Endothelial cell of umbilical vein (primary cell): ENCODE data around the gene HOXC9. TPM values are rescaled to one million over a fixed set of nuclear protein-coding genes. Genes with fewer than 3 reads are reported as not detected.
A peak's percentile ranks its signal among the peaks of the same experiment; 100 is the strongest.

Source experiments
- BruUV-seq: library from RNA; stranded (reverse); fragments of 400-500 nt; replicated peaks from 2 replicates; lab custom pipeline; 2021; lab: Mats Ljungman, UMichigan
- CTCF ChIA-PET: fragments of 300-600, 350-600 bp; sonication (Branson Sonifier 250); formaldehyde crosslinking; loops from one replicate; lab custom pipeline; 2021; ENCODE audit warnings: antibody characterized with exemption, inconsistent platforms; lab: Charles Lee
- POLR2A ChIA-PET: fragments of 300-600, 350-600 bp; sonication (Branson Sonifier 250); formaldehyde crosslinking; loops from one replicate; lab custom pipeline; 2021; ENCODE audit warnings: antibody characterized with exemption, inconsistent platforms; lab: Charles Lee
- DNase-seq: peaks from one replicate; pipeline ENCODE4 v3.0.0-alpha.2; 2011; ENCODE audit warnings: low read depth, low spot score
- FAIRE-seq: peaks from 2 replicates; lab custom pipeline; 2011; peaks lifted over from hg19 to GRCh38; lab: Jason Lieb, UNC
- H2AFZ ChIP-seq: 2 replicates; pipeline ENCODE4 v1.6.0; 2012; ENCODE audit warnings: low read depth, low read length, control low read depth, inconsistent platforms
- H3K27ac ChIP-seq: 2 replicates; pipeline ENCODE4 v1.5.1; 2011; ENCODE audit warnings: low read depth, mild to moderate bottlenecking, control low read depth, low read length, moderate library complexity; ENCODE audit not compliant: insufficient read depth
- H3K27me3 ChIP-seq, 2 experiments: 2 replicates each; pipeline versions ENCODE4 v1.6.0 to v1.6.1; 2011; ENCODE audit warnings: low read length in 2 of 2, mixed read lengths in 1 of 2; ENCODE audit not compliant: control insufficient read depth in 2 of 2, insufficient read depth in 2 of 2
- H3K36me3 ChIP-seq, 2 experiments: 2 replicates in 1 of 2; 3 replicates in 1 of 2; pipeline ENCODE4 v1.5.1; 2011; ENCODE audit warnings: low read length in 2 of 2, mild to moderate bottlenecking in 1 of 2, moderate library complexity in 1 of 2; ENCODE audit not compliant: control insufficient read depth in 2 of 2, insufficient read depth in 2 of 2; ENCODE audit errors: extremely low read depth in 1 of 2
- H3K4me1 ChIP-seq: 3 replicates; pipeline ENCODE4 v1.5.1; 2011; ENCODE audit warnings: mild to moderate bottlenecking, low read length; ENCODE audit not compliant: control insufficient read depth, insufficient read depth; ENCODE audit errors: extremely low read depth
- H3K4me2 ChIP-seq: 2 replicates; pipeline ENCODE4 v1.6.1; 2011; ENCODE audit warnings: low read length, control low read depth, mixed read lengths; ENCODE audit not compliant: insufficient read depth
- H3K4me3 ChIP-seq, 3 experiments: fragments of 200-600 bp in 1 of 3; sonication (generic), shearing (Covaris generic) in 1 of 3; replicated peaks in 1 of 3; 2 replicates each; pipeline ENCODE4 v1.5.1; 2011 to 2016; ENCODE audit warnings: control low read depth in 3 of 3, low read length in 3 of 3, mild to moderate bottlenecking in 2 of 3, inconsistent platforms in 1 of 3, low read depth in 1 of 3, moderate library complexity in 1 of 3; ENCODE audit not compliant: insufficient read depth in 1 of 3
- H3K79me2 ChIP-seq: 2 replicates; pipeline ENCODE4 v1.6.0; 2012; ENCODE audit warnings: low read length, inconsistent platforms; ENCODE audit not compliant: control insufficient read depth, insufficient read depth
- H3K9ac ChIP-seq: replicated peaks from 2 replicates; pipeline ENCODE3; 2011; ENCODE audit warnings: low read length, control low read depth; ENCODE audit not compliant: insufficient read depth; ENCODE audit errors: extremely low read depth
- H3K9me1 ChIP-seq: replicated peaks from 3 replicates; pipeline ENCODE4 v1.6.0; 2011; ENCODE audit warnings: mild to moderate bottlenecking, low read length; ENCODE audit not compliant: control insufficient read depth, insufficient read depth; ENCODE audit errors: extremely low read depth
- H3K9me3 ChIP-seq: replicated peaks from 2 replicates; pipeline ENCODE4 v1.5.1; 2012; ENCODE audit warnings: low read length, inconsistent platforms; ENCODE audit not compliant: control insufficient read depth, insufficient read depth
- H4K20me1 ChIP-seq: replicated peaks from 2 replicates; pipeline ENCODE3; 2011; ENCODE audit warnings: mild to moderate bottlenecking, low read length; ENCODE audit not compliant: control insufficient read depth, insufficient read depth; ENCODE audit errors: extremely low read depth
- CTCF ChIP-seq, 2 donors: IDR thresholded peaks; 1 replicate in 1 of 2; 2 replicates in 1 of 2; pipeline ENCODE4 v1.5.1; 2011; ENCODE audit warnings: low read length in 2 of 2, mild to moderate bottlenecking in 2 of 2, moderate library complexity in 2 of 2, control low read depth in 1 of 2, inconsistent platforms in 1 of 2, low read depth in 1 of 2; ENCODE audit not compliant: insufficient read depth in 1 of 2; ENCODE audit errors: extremely low read depth in 1 of 2
- EZH2 ChIP-seq: IDR thresholded peaks from 2 replicates; pipeline ENCODE4 v1.6.1; 2012; ENCODE audit warnings: borderline replicate concordance, low read depth, mild to moderate bottlenecking, moderate library complexity, low read length, inconsistent platforms; ENCODE audit not compliant: severe bottlenecking
- GATA2 ChIP-seq: IDR thresholded peaks from 2 replicates; pipeline ENCODE4 v1.7.0; 2011; ENCODE audit warnings: low read depth, mild to moderate bottlenecking, moderate library complexity, mixed read lengths, low read length; ENCODE audit not compliant: insufficient read length, insufficient read depth
- POLR2A ChIP-seq: IDR thresholded peaks from 2 replicates; pipeline ENCODE4 v1.6.1; 2012; ENCODE audit warnings: low read depth, mild to moderate bottlenecking, control low read depth, low read length
- dilution Hi-C: fragments of 300-500 bp; cut with MboI; formaldehyde crosslinking; loops from one replicate; pipeline ENCODE4 v1.15.0; 2019; ENCODE audit warnings: low sequenced_read_pairs; ENCODE audit not compliant: extremely low pct_ligation_motif_present
- intact Hi-C: fragments of 100-400 bp; cut with micrococcal nuclease; formaldehyde crosslinking; loops from one replicate; pipeline ENCODE4 v1.10.0; 2022
- polyA plus RNA-seq, 4 experiments: library from polyadenylated mRNA; depleted of rRNA in 3 of 4; stranded (reverse) in 3 of 4; unstranded in 1 of 4; fragments of >200 nt; gene quantifications; 2 replicates each; pipeline versions ENCODE4 v1.2.1 to v1.2.3, GENCODE V29; 2011 to 2012; ENCODE audit warnings: missing spikeins in 1 of 4
- total RNA-seq: library from RNA; stranded (reverse); gene quantifications from 2 replicates; pipeline ENCODE4 v1.2.3, GENCODE V29; 2021

The HOXC9 gene
- total and polyA plus RNA-seq, 2 donors (not counting 3 experiments of a cell fraction or from before 2014, with no cell fraction given), result 0.40 to 0.58 TPM

- dilution Hi-C loops (no loop called here), intact Hi-C loops (no loop called here)
- CTCF ChIA-PET, result interaction anchor here (0.6 to 1.1 kb wide), 2 partner anchors 15 to 232 kb away, joined by 4 read pairs; no protein-coding TSS in a partner anchor
- TF ChIP-seq GATA2 (no peak), EZH2 (peak; percentile 90)
- Histone ChIP-seq H2AFZ (no peak overlapping the region), H3K4me3 (no peak overlapping the region), H3K4me2 (no peak overlapping the region), H3K79me2 (no peaks in the 10 kb centered on the region), H3K27me3 (peaks cover 88 to 98% of the 10 kb centered on the region in 2 experiments), H3K9me3 (no peaks in the 10 kb centered on the region), H3K4me1 (no peaks in the 10 kb centered on the region), H3K9me1 (no peaks in the 10 kb centered on the region), H3K27ac (no peak overlapping the region), H3K36me3 (no peaks in the 10 kb centered on the region), H3K9ac (no peak overlapping the region), H4K20me1 (no peaks in the 10 kb centered on the region)
- POLR2A ChIA-PET, result no interaction called here
- FAIRE-seq (no peak), DNase-seq (no peak)
- BruUV-seq, result no TSS peak
Observed at GRCh38 chr12:53973236-53974042, 26.5 kb upstream of the HOXC9 start.

GRCh38 chr12:53974084-53975063, 25.6 kb upstream of the HOXC9 start, which contains the start of gene HOTAIR:
HOTAIR (minus strand) TSS chr12:53974954.
- FAIRE-seq (no peak), DNase-seq (no peak)
- dilution Hi-C loops (no loop called here), intact Hi-C loops (no loop called here)
- Histone ChIP-seq H3K27ac (no peak within 1 kb of the TSS), H3K27me3 (peaks cover 87 to 98% of the 10 kb centered on the region in 2 experiments), H3K9me1 (no peaks in the 10 kb centered on the region), H2AFZ (no peak within 1 kb of the TSS), H3K9me3 (no peaks in the 10 kb centered on the region), H3K79me2 (no peaks in the 10 kb centered on the region), H3K9ac (no peak within 1 kb of the TSS), H3K36me3 (no peaks in the 10 kb centered on the region), H3K4me2 (no peak within 1 kb of the TSS), H3K4me3 (no peak within 1 kb of the TSS), H3K4me1 (no peaks in the 10 kb centered on the region), H4K20me1 (no peaks in the 10 kb centered on the region)
- TF ChIP-seq EZH2 (peak; percentile 86), CTCF (IDR thresholded peaks at IDR 0.05; ENCODE audit: extremely low read depth in 1 of 2, insufficient read depth in 1 of 2, low read depth in 1 of 2, low read length in 2 of 2) (no peak), POLR2A (no peak)
- no TSS peak for BruUV-seq
- CTCF ChIA-PET, result interaction anchor here (0.6 kb wide), 2 partner anchors 14 to 155 kb away, joined by 3 to 4 read pairs; no protein-coding TSS in a partner anchor
- POLR2A ChIA-PET, result no interaction called here
